GM12878 (cell line): Measurements from ENCODE around the gene CTRB2. TPM values are rescaled to one million over a fixed set of nuclear protein-coding genes. Genes with fewer than 3 reads are reported as not detected.

Experiments used
- ATAC-seq: fragments of 200-7000 bp; cut with Tn5 transposase; 3 replicates; pipeline ENCODE4 v1.9.1; 2020; ENCODE audit warnings: mild to moderate bottlenecking, moderate library complexity
- BruUV-seq: library from RNA; stranded (reverse); fragments of 400-500 nt; replicated peaks from 2 replicates; lab custom pipeline; 2021; lab: Mats Ljungman, UMichigan
- CTCF ChIA-PET: fragments of 300-600 bp; sonication (Branson Sonifier 250); formaldehyde crosslinking; extraction: SDS; loops from one replicate; lab custom pipeline; 2021; ENCODE audit warnings: inconsistent platforms; lab: Yijun Ruan, JAX
- POLR2A ChIA-PET: fragments of 350-600 bp; formaldehyde crosslinking; extraction: SDS; loops from one replicate; lab custom pipeline; 2021; ENCODE audit warnings: inconsistent platforms; lab: Charles Lee
- RAD21 ChIA-PET: fragments of 300-600 bp; sonication (Branson Sonifier 250); formaldehyde crosslinking; loops from one replicate; lab custom pipeline; 2023; ENCODE audit warnings: antibody characterized with exemption; ENCODE audit not compliant: unreplicated experiment; lab: Charles Lee
- SMC1A ChIA-PET: fragments of 300-600 bp; sonication (Branson Sonifier 250); formaldehyde crosslinking; loops from one replicate; lab custom pipeline; 2023; ENCODE audit not compliant: unreplicated experiment, uncharacterized antibody; lab: Charles Lee
- DNase-seq: peaks from one replicate; pipeline ENCODE4 v3.0.0-alpha.2; 2011; ENCODE audit warnings: low read depth, low spot score
- FAIRE-seq: peaks from 3 replicates; lab custom pipeline; 2011; peaks lifted over from hg19 to GRCh38; lab: Jason Lieb, UNC
- H2AFZ ChIP-seq: 2 replicates; pipeline ENCODE4 v1.6.0; 2011; ENCODE audit warnings: low read depth, low read length, control low read depth; ENCODE audit not compliant: control insufficient read depth
- H3K27ac ChIP-seq: 2 replicates; pipeline ENCODE4 v1.5.1; 2011; ENCODE audit warnings: control low read depth; ENCODE audit not compliant: control insufficient read depth, insufficient read depth
- H3K27me3 ChIP-seq, 2 experiments: replicated peaks in 1 of 2; 2 replicates each; pipeline versions ENCODE4 v1.6.0 to v1.6.1; 2011; ENCODE audit warnings: low read length in 1 of 2; ENCODE audit not compliant: control insufficient read depth in 2 of 2, insufficient read depth in 2 of 2
- H3K36me3 ChIP-seq, 2 experiments: 2 replicates each; pipeline ENCODE4 v1.5.1; 2011; ENCODE audit warnings: low read length in 1 of 2; ENCODE audit not compliant: control insufficient read depth in 2 of 2, insufficient read depth in 2 of 2
- H3K4me1 ChIP-seq: 2 replicates; pipeline ENCODE4 v1.6.1; 2011; ENCODE audit warnings: mild to moderate bottlenecking, low read length, moderate library complexity, mixed read lengths; ENCODE audit not compliant: control insufficient read depth, insufficient read depth
- H3K4me2 ChIP-seq: 2 replicates; pipeline ENCODE4 v1.6.0; 2011; ENCODE audit warnings: control low read depth; ENCODE audit not compliant: control insufficient read depth, insufficient read depth
- H3K4me3 ChIP-seq: fragments of 200-600 bp; sonication (generic); 2 replicates; pipeline ENCODE4 v1.5.1; 2016
- H3K79me2 ChIP-seq: 2 replicates; pipeline ENCODE4 v1.6.0; 2011; ENCODE audit warnings: low read length; ENCODE audit not compliant: control insufficient read depth, insufficient read depth
- H3K9ac ChIP-seq: 2 replicates; pipeline ENCODE4 v1.8.0; 2011; ENCODE audit warnings: low read length, control low read depth, mixed read lengths; ENCODE audit not compliant: control insufficient read depth, insufficient read depth
- H3K9me3 ChIP-seq: replicated peaks from 3 replicates; pipeline ENCODE4 v1.5.1; 2011; ENCODE audit warnings: mild to moderate bottlenecking, low read length; ENCODE audit not compliant: control insufficient read depth, insufficient read depth
- H4K20me1 ChIP-seq: 2 replicates; pipeline ENCODE4 v1.6.0; 2011; ENCODE audit not compliant: control insufficient read depth, insufficient read depth
- ASH2L ChIP-seq: fragments of 300-600, 200-600 bp; sonication (generic); IDR thresholded peaks from 2 replicates; pipeline ENCODE4 v1.6.1; 2017; ENCODE audit warnings: low read depth, mild to moderate bottlenecking, borderline replicate concordance
- ELK1 ChIP-seq: IDR thresholded peaks from 2 replicates; pipeline ENCODE4 v1.6.1; 2012; ENCODE audit warnings: low read depth, low read length, improper control_type of control experiment
- GABPA ChIP-seq: IDR thresholded peaks from 2 replicates; pipeline ENCODE4 v1.6.1; 2014; ENCODE audit warnings: antibody characterized with exemption, low read depth, mild to moderate bottlenecking, inconsistent platforms
- HSF1 ChIP-seq: fragments of 150-350 bp; IDR thresholded peaks from 2 replicates; pipeline ENCODE4 v1.6.1; 2014; ENCODE audit warnings: mild to moderate bottlenecking, low read depth, low read length
- LARP7 ChIP-seq: fragments of 450-650 bp; IDR thresholded peaks from 2 replicates; pipeline ENCODE4 v1.6.1; 2017; ENCODE audit warnings: mild to moderate bottlenecking
- POLR2AphosphoS5 ChIP-seq: IDR thresholded peaks from 2 replicates; pipeline ENCODE4 v1.6.1; 2011; ENCODE audit warnings: mild to moderate bottlenecking, low read length, inconsistent platforms
- WGBS: methylation state at CpG from one replicate; pipeline ENCODE4 v1.1.6; 2016; ENCODE audit warnings: low lambda C conversion rate; ENCODE audit not compliant: insufficient replicate concordance, insufficient coverage; ENCODE audit errors: missing lambda C conversion rate; 5-methylcytosine and 5-hydroxymethylcytosine counted together
- in situ Hi-C: fragments of 300-500 bp; cut with MboI; formaldehyde crosslinking; loops from 9 replicates; pipeline ENCODE4 v1.14.3; 2018; ENCODE audit warnings: mixed read lengths
- intact Hi-C: fragments of 100-400 bp; cut with micrococcal nuclease; formaldehyde crosslinking; loops from one replicate; pipeline ENCODE4 v1.14.2; 2022; ENCODE audit not compliant: unreplicated experiment
- polyA plus RNA-seq, 11 experiments: library from polyadenylated mRNA; depleted of rRNA in 4 of 11; unstranded in 6 of 11; stranded (reverse) in 5 of 11; fragments of >200 nt; fragmentation: Nextera tagmentation in 4 of 11; fragmentation: Illumina TruSeq in 1 of 11; extraction: Ambion mirVana in 4 of 11; extraction: Trizol in 1 of 11; gene quantifications; 1 replicate in 1 of 11; 2 replicates in 10 of 11; pipeline versions ENCODE4 v1.2.1 to v1.2.3, GENCODE V29; 2011 to 2016; ENCODE audit warnings: inconsistent platforms in 2 of 11, missing spikeins in 2 of 11, low read depth in 1 of 11
- total RNA-seq, 4 experiments: library from RNA; depleted of rRNA in 3 of 4; stranded (reverse); fragments of >200 nt in 3 of 4; fragmentation: Illumina TruSeq in 1 of 4; extraction: Trizol in 1 of 4; gene quantifications; 2 replicates each; pipeline versions ENCODE4 v1.2.1 to v1.2.3, GENCODE V29; 2013 to 2021

The CTRB2 gene
- total and polyA plus RNA-seq, 10 of the 15 experiments (the other 5 are each of a cell fraction or from before 2014, with no cell fraction given): 9.4 TPM; not detected in 9

GRCh38 chr16:75204410-75204758, 2.6 kb downstream of the CTRB2 start:
- WGBS: 52% methylated on average over 4 of the region's 6 CpGs
- Histone ChIP-seq H3K9ac (no peak overlapping the region), H4K20me1 (no peaks in the 10 kb centered on the region), H3K9me3 (no peaks in the 10 kb centered on the region), H3K79me2 (no peaks in the 10 kb centered on the region), H3K36me3 (no peaks in the 10 kb centered on the region), H3K4me3 (no peak overlapping the region)
- POLR2A ChIA-PET: no interaction called here
- DNase-seq (no peak), ATAC-seq (no peak)
- no peak for TF ChIP-seq ASH2L
- no peak for TF ChIP-seq LARP7
- no peak for TF ChIP-seq HSF1
- no peak for TF ChIP-seq ELK1
- no peak for TF ChIP-seq POLR2AphosphoS5
- TF ChIP-seq GABPA: no peak
- TF ChIP-seq, all 136 proteins: peak for 0
- ChIA-PET CTCF (interaction anchor here (7.9 kb wide), 1 partner anchor 178 kb away, joined by 170 read pairs; no protein-coding TSS in a partner anchor), SMC1A (interaction anchor here (0.7 to 1.3 kb wide), 2 partner anchors 16 to 197 kb away, joined by 3 to 4 read pairs; no protein-coding TSS in a partner anchor), RAD21 (interaction anchor here (0.9 kb wide), 1 partner anchor 18 kb away, joined by 3 read pairs; no protein-coding TSS in a partner anchor)
- no peak overlapping the region for H2AFZ ChIP-seq
- intact Hi-C loops: no loop called here
- in situ Hi-C loops: loop anchor here (5.0 kb wide), 1 partner anchor 183 kb away; no protein-coding TSS in a partner anchor
- H3K27ac ChIP-seq: no peak overlapping the region
- no peak overlapping the region for H3K4me2 ChIP-seq
- FAIRE-seq: no peak
- BruUV-seq: no TSS peak
- peaks cover 8% of the 10 kb centered on the region for H3K4me1 ChIP-seq
- H3K27me3 ChIP-seq: no peaks in the 10 kb centered on the region
